Left lobe of liver (tissue), 2 donors: ENCODE results near the gene BTBD7. TPM values are rescaled to one million over a fixed set of nuclear protein-coding genes. Genes with fewer than 3 reads are reported as not detected.
A peak's percentile ranks its signal among the peaks of the same experiment; 100 is the strongest.

Experiments used
- ATAC-seq: fragments of 200-7000 bp; cut with Tn5 transposase; one replicate; pipeline ENCODE4 v1.9.1; 2020; ENCODE audit warnings: mild to moderate bottlenecking, moderate library complexity
- DNase-seq: peaks from one replicate; pipeline ENCODE4 v3.0.0-alpha.2; 2020; ENCODE audit warnings: low spot score
- total RNA-seq: library from RNA; stranded (reverse); gene quantifications from one replicate; pipeline ENCODE4 v1.2.1, GENCODE V29; 2021
- donor health status: DM: no; HTN: no; CAD: no; lungs with moderate emphysema.
- donor health status: DM: no; HTN: yes; CAD: no.

The BTBD7 gene
- total RNA-seq, 1 donor from 2014 or later, result 11.0 TPM

GRCh38 chr14:93302688-93303581 is 29.9 kb downstream of the BTBD7 start:
- ATAC-seq, result no peak
- no peak for DNase-seq

GRCh38 chr14:93301821-93302447 is 30.9 kb downstream of the BTBD7 start:
- ATAC-seq (no peak), DNase-seq (no peak)

GRCh38 chr14:93299866-93300265 is 33.0 kb downstream of the BTBD7 start:
- DNase-seq, result no peak
- no peak for ATAC-seq

- no peak for ATAC-seq
- no peak for DNase-seq
Observed at GRCh38 chr14:93299416-93299815, 33.4 kb downstream of the BTBD7 start.

DNA sequence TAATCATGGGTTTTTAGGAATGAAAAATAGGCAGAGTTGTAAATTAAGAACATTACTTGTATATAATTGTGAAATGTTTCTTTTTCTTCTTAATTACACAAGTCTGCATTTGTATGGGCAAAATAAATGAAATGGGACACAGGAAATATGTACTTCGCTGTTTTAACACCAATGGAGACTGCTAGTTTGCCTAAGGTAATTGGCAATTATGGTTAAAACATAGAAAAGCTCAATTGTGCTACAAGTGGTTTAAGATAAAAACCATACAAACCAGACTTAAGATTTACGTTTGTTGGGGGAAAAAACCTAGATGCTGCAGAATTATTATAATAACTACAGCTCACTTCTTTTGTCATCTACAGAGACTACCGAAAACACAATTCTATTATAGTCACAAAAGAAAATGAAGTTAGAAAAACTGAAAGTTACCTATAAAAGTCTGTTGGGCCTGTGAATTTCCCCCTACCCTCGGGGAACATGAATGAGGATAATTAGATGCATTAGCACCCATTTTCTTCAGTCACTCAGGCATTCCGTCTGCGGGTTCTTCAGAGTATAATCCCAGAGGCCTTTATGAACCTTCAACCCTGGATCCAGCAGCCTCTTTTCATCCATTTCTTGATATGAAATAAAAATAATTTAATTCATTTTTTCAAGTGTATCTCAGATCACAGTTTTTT is 37.2 kb downstream of the BTBD7 start:
- ATAC-seq (no peak), DNase-seq (no peak)

GRCh38 chr14:93286212-93286890 is 46.5 kb downstream of the BTBD7 start:
- DNase-seq (no peak), ATAC-seq (no peak)

DNA sequence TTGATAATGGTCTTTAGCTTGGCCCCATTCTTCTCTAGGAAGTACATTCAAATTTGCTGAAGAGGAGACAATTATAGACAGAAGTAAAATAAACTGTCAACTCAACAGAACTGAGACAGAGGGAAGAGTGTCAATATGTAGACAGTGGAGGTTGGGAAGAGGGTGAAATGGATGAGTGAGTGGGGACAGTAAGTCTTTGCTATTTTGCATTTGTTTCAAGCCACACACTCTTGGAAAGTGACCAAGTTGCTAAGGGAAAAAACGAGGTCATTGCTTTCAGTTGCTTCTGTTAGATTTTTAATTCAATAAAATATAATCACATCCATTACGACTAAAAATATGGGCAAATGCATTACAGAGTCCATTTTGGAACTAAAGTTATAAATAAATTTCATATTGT is 47.8 kb downstream of the BTBD7 start:
- DNase-seq, result no peak
- no peak for ATAC-seq

GRCh38 chr14:93281937-93282336 is 50.9 kb downstream of the BTBD7 start:
- no peak for DNase-seq
- no peak for ATAC-seq

DNA sequence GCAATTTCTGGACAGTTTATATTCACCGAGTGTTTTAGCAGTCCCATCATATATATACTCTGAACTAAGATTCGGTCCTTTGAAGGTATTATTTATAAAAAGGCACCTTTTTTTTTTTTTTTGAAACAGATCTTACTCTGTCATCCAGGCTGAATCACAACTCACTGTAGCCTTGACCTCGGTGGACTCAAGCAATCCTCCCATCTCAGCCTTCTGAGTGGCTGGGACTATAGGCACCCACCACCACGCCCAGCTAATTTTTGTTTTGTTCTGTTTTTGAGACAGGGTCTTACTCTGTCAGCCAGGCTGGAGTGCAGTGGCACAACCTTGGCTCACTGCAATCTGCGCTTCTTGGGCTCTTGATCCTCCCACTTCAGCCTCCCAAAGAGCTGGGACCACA is 52.1 kb downstream of the BTBD7 start:
- ATAC-seq, result no peak

DNA sequence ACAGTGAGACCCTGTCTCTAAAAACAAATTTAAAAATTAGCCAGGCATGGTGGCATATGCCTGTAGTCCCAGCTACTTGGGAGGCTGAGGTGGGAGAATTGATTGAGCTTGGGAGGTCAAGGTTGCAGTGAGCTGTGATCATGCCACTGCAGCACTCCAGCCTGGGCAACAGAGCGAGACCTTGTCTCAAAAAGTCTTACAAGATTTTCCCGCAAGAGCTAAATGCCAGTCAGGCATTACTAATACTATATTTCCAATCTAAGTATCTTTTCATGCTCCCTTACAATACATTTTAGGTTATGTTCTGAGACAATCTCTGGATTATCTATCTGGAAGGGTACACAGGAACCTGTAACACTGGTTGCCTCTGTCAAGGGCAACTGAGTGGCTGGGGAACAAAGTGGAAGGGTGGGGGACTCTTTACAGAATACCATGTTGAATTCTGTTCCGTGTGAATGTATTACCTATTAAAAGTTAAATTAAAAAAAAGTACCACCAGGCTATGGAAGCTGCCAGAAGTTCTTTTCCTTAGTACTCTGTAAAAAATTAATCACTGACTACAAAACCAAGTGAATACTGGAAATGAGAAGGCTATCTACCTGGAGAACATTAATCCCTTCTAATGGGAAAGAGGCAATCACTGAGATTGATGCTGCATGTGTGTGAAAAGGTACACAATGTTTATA is 56.7 kb downstream of the BTBD7 start:
- DNase-seq, result no peak
- ATAC-seq, result no peak

More for the DNA sequence above, 52.1 kb downstream of the BTBD7 start:
- no peak for DNase-seq

GRCh38 chr14:93274055-93274806 is 58.6 kb downstream of the BTBD7 start:
- DNase-seq, result no peak
- no peak for ATAC-seq

GRCh38 chr14:93271111-93271510 is 61.7 kb downstream of the BTBD7 start:
- ATAC-seq, result no peak
- no peak for DNase-seq

DNA sequence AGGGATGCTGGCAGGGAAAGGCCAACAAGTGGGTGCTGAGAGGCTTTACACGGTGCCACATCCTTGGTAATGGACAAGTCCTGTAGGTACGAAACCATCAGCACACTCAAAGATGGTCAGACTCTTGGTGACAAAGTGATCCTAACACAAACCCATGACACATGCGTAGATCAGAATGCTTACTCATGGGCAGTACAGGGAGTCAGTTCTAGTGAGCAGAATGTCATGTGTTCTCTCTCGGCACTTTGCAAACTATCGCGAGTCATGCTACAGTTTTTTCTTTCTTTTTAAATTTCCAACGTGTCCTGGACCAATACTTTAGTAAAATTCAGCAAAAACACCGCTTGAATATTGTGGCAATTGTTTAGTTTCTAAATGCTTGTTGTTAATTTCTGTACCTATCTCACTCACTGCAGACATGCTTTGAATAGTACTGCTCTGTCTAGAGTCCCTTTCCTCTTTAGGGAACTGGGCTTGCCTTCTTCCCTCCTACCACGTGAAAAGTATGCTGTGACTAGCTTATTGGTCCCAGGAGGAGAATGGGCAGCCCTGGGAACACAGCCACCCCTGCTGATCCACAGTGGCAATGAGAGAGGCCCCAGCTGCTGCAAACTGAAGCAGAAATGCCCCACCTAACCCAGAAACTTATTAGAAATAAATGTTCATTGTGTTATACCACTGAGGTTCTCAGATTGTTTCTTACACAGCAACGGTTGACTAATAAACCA is 63.3 kb downstream of the BTBD7 start:
- peak; percentile 41 for ATAC-seq
- no peak for DNase-seq

DNA sequence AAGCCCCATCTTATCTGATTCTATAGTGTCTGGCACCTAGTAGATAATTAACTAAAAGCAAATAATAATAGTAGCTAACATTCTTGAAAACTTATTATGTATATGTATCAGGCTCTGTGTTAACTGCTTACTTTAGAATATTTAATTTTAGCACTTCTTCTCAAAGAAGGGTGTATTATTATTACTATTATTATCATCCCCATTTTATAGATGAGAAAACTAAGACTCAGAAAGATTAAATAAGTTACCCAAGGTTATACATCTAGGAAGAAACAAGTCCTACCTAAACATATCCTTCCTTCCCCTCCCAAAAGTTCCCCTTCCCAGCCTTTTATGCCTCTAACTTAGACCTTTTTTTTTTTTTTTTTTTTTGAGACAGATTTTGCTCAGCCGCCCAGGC is 64.4 kb downstream of the BTBD7 start:
- no peak for ATAC-seq
- DNase-seq, result no peak

GRCh38 chr14:93267149-93267711 is 65.6 kb downstream of the BTBD7 start:
- ATAC-seq, result no peak
- DNase-seq, result no peak

DNA sequence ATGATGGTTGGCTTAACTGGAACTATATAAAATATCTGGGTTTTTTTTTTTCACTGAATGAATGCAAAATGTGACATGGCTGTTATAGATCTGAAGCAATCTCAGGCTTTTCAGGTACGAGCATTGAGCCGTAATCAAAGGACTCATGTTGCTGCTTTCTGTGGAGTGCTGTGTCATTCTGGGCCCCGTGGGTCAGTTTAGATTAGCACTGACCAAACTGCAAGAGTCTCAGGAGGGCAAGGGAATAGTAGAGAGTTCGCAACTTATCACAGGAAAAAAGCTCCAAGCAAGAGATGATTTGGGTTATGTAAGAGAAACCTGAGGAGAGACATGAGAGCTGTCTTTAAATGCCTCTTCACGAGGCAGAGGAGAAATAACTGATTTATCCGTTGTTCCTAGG is 66.7 kb downstream of the BTBD7 start:
- DNase-seq (no peak), ATAC-seq (no peak)

DNA sequence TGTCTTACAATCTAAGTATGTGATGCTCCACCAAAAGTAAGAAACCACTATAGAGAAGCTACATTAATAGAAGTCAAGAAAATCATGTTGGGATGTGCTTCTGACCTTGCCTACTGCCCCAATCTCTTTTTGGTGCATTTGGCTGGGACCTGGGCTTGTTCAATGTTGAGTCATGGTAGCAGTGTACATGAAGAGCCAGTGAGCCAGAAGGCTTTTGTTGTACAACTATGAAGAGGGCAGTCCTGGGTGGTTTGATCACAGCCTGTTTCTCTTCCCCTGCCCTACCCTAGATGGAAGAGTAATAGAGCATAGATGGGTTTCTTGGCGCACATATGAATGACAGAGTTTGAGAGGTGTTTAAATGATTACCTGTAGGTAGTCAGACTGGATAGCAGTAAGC is 69.4 kb downstream of the BTBD7 start:
- ATAC-seq (no peak), DNase-seq (no peak)

DNA sequence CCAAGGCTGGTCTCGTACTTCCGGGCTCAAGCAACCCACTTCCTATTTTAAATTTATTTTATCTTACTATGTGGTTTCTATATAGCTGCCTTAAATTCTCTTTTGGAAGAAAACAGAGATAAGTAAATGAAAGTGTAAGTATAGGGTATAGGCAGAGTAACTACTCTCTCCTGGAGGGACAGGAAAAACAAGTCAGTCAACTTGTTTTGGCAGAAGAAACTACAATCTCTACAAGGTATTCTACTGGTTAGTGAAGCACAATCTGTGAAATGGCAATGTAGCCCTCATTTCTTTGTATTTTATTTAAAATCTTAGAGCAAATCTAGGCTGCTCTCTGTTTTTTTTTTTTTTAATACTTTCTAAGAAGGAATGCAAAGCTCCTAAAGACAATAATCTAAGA is 70.4 kb downstream of the BTBD7 start:
- ATAC-seq, result no peak
- DNase-seq, result no peak
